ENCODE measurements around the gene ESR1. TPM values are rescaled to one million over a fixed set of nuclear protein-coding genes. Genes with fewer than 3 reads are reported as not detected.
"Not testable (repeated sequence)": the region's sequence is repeated elsewhere in the genome, so short reads cannot be mapped to it uniquely, and the experiment has no call there.

ESR1 gene
- polyA plus RNA-seq, 3 donors, result 0.16 to 3.3 (median 1.9) TPM

DNA sequence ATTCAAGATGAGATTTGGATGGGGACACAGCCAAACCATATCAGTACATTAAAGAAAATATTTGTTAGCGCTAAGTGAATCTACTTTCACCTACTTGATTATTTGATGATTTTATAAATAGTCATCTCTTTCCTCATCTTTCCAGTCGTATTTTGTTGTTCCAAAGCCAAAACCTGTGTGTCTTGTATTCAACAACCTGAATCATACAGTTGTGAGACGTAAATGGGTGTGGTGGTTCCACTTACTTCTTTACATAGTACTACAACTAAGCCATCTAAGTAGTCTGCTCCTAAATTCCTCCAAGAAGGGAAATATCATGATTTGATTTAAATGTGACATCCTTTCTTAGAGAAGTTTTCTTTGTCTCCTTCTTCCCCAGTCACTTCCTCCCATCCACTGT, 132.8 kb downstream of the ESR1 start:
- no peak overlapping the region for H3K27ac ChIP-seq (ENCODE audit: low read depth, low read length)
- 76 to 90% (median 84%) methylated on average over 3 of the region's 3 CpGs for WGBS, 3 donors

DNA sequence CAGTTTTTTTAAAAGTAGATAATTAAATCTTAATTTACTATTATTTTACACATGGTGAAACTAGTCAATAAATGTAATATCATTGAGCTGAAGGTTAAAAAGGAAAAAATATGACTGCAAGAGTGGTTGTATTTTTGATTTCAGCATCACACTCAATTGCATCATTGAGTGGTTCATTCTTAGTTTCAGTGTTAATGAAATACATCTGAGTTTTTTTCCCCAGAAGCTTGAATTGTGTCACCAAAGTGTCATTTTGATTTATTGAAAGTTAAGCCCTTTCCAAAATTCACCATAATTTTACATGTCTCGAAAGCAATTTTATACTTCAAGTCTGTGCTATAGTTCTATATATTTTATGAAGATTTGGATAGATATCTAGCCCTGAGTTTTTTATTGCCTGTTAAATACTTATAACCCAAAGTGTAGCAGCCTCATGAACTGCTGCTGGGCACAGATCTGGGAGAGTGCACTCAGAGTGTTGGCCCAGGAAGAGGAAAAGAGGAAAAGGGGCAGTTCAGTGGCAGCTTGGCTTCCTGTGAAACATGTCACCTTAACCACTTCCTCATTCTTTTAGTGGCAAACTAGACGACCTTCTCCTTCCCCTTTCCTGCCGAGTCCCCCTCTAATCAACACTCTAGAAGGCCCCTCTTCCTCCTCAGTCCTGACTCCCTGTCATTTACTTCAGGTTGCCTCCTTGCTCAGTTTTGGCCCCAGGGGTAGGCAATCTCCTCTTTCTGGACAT, 140.7 kb downstream of the ESR1 start:
- WGBS, 3 donors, result 17 to 44% (median 31%) methylated on average over 3 of the region's 3 CpGs
- no peak overlapping the region for H3K27ac ChIP-seq (ENCODE audit: low read depth, low read length)

DNA sequence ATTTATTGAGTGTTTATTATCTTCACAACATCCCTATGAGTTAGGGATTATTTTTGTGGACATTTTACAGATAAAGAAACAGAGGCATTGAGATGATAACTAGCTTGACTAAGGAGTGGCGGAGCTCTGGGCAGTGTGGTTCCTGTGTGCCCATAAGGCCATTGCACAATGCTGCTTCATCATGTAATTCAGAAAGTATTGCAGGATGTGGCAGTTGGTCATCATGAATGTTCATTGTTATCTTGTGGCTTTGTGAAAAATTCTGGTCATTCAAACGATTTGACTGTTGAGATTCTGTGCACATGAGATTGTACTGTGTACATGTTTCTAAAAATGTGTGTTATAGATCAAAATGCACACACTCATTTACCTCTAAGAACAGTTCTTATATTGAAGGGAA, 150.8 kb downstream of the ESR1 start:
- 51 to 65% (median 61%) methylated on average over 2 of the region's 2 CpGs for WGBS, 3 donors
- H3K27ac ChIP-seq (ENCODE audit: low read depth, low read length), result no peak overlapping the region

- 57 to 84% (median 78%) methylated on average over 3 of the region's 3 CpGs for WGBS, 3 donors
- no peak overlapping the region for H3K27ac ChIP-seq (ENCODE audit: low read depth, low read length)
Measured at GRCh38 chr6:151959086-151959485, 151.6 kb downstream of the ESR1 start.

- WGBS, 3 donors, result 57 to 94% (median 58%) methylated on average over 5 of the region's 5 CpGs
Measured at GRCh38 chr6:151961809-151962208, 154.3 kb downstream of the ESR1 start.

GRCh38 chr6:151962246-151962846, 154.9 kb downstream of the ESR1 start:
- no peak overlapping the region for H3K27ac ChIP-seq (ENCODE audit: low read depth, low read length)
- WGBS, 3 donors, result 61 to 71% (median 62%) methylated on average over 5 of the region's 5 CpGs

More at GRCh38 chr6:151961809-151962208, 154.3 kb downstream of the ESR1 start:
- no peak overlapping the region for H3K27ac ChIP-seq (ENCODE audit: low read depth, low read length)

- H3K27ac ChIP-seq (ENCODE audit: low read depth, low read length), result no peak overlapping the region
Measured at GRCh38 chr6:151963001-151963400, 155.5 kb downstream of the ESR1 start.

DNA sequence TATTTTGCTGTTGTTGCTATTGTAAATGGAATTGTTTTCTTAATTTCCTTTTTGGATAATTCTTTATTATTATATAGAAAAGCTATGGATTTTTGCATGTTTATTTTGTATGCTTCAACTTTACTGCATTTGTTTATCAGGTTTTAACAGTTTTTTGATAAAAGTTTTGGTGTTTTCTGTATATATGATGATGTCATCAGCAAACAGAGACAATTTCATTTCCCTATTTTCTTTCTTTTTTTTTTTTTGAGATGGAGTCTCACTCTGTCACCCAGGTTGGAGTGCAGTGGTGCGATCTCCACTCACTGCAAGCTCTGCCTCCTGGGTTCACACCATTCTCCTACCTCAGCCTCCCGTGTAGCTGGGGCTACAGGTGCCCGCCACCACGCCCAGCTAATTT, 156.9 kb downstream of the ESR1 start:
- 91 to 98% (median 91%) methylated on average over 4 of the region's 4 CpGs for WGBS, 3 donors
- not testable (repeated sequence) for H3K27ac ChIP-seq (ENCODE audit: low read depth, low read length)

More at GRCh38 chr6:151963001-151963400, 155.5 kb downstream of the ESR1 start:
- 43 to 68% (median 66%) methylated on average over 2 of the region's 2 CpGs for WGBS, 3 donors

DNA sequence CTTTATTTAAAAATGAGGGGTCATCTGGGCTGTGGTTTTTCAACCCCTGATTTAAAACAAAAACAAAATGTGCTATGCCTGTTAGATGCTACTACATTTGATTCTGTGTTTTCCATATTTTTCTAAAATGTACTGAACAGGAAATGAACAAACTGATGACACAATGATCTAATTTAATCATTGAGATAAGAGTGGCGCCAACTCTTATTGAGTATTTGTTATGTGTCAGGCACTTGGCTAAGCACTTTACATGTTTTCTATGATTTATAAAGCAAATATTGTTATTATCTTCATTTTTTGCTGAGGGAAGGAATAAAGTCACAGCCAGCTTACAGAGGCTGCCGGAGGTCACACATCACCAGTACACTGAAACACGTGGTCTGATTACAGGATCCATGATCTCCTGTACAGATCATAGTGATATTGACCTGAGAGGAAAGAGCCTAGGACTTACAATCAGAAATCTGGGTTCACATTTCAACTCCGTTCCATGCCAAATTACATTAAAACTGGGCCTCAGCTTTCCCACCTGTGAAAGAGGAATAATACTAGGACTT, 166.7 kb downstream of the ESR1 start:
- WGBS, 3 donors, result 67 to 80% (median 78%) methylated on average over 4 of the region's 4 CpGs
- H3K27ac ChIP-seq (ENCODE audit: low read depth, low read length), result no peak overlapping the region

DNA sequence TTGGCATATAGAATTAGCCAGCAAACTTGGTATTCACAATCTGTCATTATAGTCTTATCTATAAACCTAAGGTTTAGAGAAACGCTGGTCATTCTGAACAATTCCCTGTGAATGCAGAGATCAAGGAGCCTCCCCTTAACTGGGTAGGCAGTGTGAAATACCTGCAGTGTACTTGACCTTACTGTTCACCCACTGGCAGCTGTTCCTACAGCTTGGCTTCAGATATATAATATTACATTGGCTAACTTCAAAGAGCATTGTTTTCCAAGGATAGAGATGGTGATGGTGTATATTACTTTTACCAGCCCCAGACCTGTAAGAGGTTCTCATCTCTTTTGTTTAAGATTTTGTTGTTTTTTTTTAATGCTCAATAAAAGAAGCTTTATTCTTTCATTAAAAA, 168.3 kb downstream of the ESR1 start:
- 60 to 88% (median 84%) methylated on average over 1 of the region's 1 CpG for WGBS, 3 donors
- H3K27ac ChIP-seq (ENCODE audit: low read depth, low read length), result no peak overlapping the region

GRCh38 chr6:151988199-151988598, 180.7 kb downstream of the ESR1 start:
- not testable (repeated sequence) for H3K27ac ChIP-seq (ENCODE audit: low read depth, low read length)
- WGBS, 3 donors, result 32 to 75% (median 70%) methylated on average over 6 of the region's 6 CpGs

- H3K27ac ChIP-seq (ENCODE audit: low read depth, low read length), result no peak overlapping the region
- 70 to 76% (median 72%) methylated on average over 5 of the region's 5 CpGs for WGBS, 3 donors
Measured at GRCh38 chr6:151992091-151992490, 184.6 kb downstream of the ESR1 start.

DNA sequence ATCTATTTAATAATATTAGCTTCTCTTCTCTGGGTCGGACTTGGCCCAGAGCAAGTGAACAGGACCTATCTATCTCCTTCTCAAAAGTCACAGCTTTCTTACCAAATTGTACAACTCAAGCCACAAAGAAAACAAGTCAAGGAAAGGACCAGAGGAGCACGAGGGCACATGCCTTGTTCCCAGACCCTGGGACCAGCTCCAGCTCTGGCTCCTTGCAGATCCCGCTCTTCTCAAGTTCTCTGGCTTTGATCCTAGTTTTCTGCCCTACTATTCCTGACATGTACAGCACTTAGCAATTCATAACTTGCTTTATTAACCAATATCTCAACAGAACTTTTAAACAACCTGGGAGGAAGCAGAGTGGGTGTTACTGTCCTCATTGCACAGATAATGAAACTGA, 185.9 kb downstream of the ESR1 start:
- H3K27ac ChIP-seq (ENCODE audit: low read depth, low read length), result no peak overlapping the region
- WGBS, 3 donors, result 43 to 79% (median 73%) methylated on average over 3 of the region's 3 CpGs

DNA sequence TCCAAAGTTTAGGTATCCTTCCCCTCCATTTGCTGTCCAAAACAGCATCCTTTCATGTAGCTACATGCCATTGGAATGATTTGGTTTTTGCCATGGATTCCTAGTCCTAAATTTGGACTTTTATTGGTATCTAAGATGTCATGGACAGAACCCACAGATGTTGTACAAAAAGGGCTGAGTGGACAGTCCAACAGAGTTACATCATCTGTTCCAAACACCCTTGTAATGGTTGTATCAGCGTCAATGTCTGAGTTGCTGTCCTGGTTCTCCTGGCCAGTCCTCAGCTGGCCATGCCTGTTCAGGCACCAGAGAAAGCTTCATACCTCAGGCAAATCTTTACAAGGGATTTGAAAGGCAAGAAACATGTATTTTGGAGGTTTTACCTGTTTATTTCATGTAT, 191.3 kb downstream of the ESR1 start:
- H3K27ac ChIP-seq (ENCODE audit: low read depth, low read length), result no peak overlapping the region
- 71 to 95% (median 89%) methylated on average over 1 of the region's 1 CpG for WGBS, 3 donors

GRCh38 chr6:151999194-151999593, 191.7 kb downstream of the ESR1 start:
- H3K27ac ChIP-seq (ENCODE audit: low read depth, low read length), result no peak overlapping the region
- WGBS, 3 donors, result 80 to 85% (median 84%) methylated on average over 1 of the region's 1 CpG

DNA sequence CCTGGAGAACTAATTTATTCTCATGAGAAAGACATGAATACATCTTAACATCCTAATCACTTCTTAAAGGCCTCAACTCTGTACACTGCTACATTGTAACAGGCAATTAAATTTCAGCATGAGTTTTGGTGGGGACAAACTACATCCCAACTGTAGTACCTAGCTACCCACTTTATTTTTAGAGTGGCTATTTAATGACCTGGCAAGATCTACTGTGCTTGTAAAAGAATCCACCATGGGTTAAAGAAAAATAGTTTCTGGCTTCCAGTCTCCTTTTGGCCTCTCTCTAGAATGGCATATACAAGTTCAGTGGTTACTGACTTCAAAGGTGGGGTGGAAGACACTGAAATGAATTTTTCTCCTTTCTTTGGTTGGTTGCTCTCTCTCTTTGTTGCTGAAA, 193.9 kb downstream of the ESR1 start:
- no peak overlapping the region for H3K27ac ChIP-seq (ENCODE audit: low read depth, low read length)

GRCh38 chr6:152002306-152002705, 194.8 kb downstream of the ESR1 start:
- WGBS, 3 donors, result 61 to 90% (median 86%) methylated on average over 6 of the region's 6 CpGs
- H3K27ac ChIP-seq (ENCODE audit: low read depth, low read length), result no peak overlapping the region

- H3K27ac ChIP-seq (ENCODE audit: low read depth, low read length), result no peak overlapping the region
- 81 to 92% (median 92%) methylated on average over 1 of the region's 1 CpG for WGBS, 3 donors
Measured at GRCh38 chr6:152004036-152004566, 196.6 kb downstream of the ESR1 start.

- WGBS, 3 donors, result 56 to 77% (median 65%) methylated on average over 3 of the region's 3 CpGs
- H3K27ac ChIP-seq (ENCODE audit: low read depth, low read length), result no peak overlapping the region
Measured at GRCh38 chr6:152004896-152005295, 197.4 kb downstream of the ESR1 start.

DNA sequence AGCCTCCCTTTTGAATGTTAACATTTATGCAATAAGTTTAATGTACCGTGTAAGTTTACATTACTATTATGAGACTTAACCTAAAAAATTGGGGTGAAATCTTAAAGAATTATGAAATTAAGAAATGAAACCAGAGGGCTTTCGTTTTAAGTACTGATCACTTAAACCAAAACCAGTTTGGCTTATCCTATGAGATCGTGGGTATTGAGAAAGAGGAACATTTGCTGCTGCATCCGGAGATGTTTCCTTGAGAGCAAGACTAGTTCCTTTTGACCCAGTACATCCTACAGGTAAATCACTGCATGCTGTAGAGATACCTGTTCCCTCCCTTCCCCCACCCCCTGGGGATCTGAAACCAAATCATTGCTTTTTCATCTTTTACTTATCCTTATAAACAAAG, 201.3 kb downstream of the ESR1 start:
- H3K27ac ChIP-seq (ENCODE audit: low read depth, low read length), result no peak overlapping the region
- WGBS, 3 donors, result 62 to 71% (median 67%) methylated on average over 4 of the region's 4 CpGs
